HAP-1 (cell line): ENCODE results near the gene ZNF236.
A peak's percentile ranks its signal among the peaks of the same experiment; 100 is the strongest.

ENCODE experiments used
- DNase-seq, 2 experiments: peaks; one replicate each; pipeline ENCODE4 v3.0.0-alpha.2; 2016 to 2020; ENCODE audit warnings: low spot score in 2 of 2
- H3K27me3 ChIP-seq: fragments of 250-450 bp; sonication (Bioruptor Pico); 2 replicates; pipeline ENCODE4 v1.5.1; 2020; ENCODE audit warnings: low read depth, mild to moderate bottlenecking, moderate library complexity
- H3K36me3 ChIP-seq: fragments of 250-450 bp; sonication (Bioruptor Pico); replicated peaks from 2 replicates; pipeline ENCODE4 v1.5.1; 2020; ENCODE audit warnings: mild to moderate bottlenecking
- H3K4me1 ChIP-seq: fragments of 250-450 bp; sonication (Bioruptor Pico); 2 replicates; pipeline ENCODE4 v1.5.1; 2020; ENCODE audit warnings: mild to moderate bottlenecking
- H3K4me3 ChIP-seq: fragments of 250-450 bp; sonication (Bioruptor Pico); 2 replicates; pipeline ENCODE4 v1.5.1; 2020; ENCODE audit warnings: mild to moderate bottlenecking, moderate library complexity
- H3K9me3 ChIP-seq: fragments of 250-450 bp; sonication (Bioruptor Pico); 2 replicates; pipeline ENCODE4 v1.5.1; 2020; ENCODE audit warnings: mild to moderate bottlenecking, moderate library complexity
- in situ Hi-C: fragments of 300-500 bp; cut with MboI; formaldehyde crosslinking; loops from 3 replicates; pipeline ENCODE4 v1.14.3; 2020; ENCODE audit warnings: low sequenced_read_pairs, inconsistent platforms, mixed read lengths

The ZNF236 gene

GRCh38 chr18:76857476-76857875 is 35.1 kb downstream of the ZNF236 start:
- Histone ChIP-seq H3K9me3 (no peaks in the 10 kb centered on the region), H3K4me3 (no peak overlapping the region), H3K36me3 (0 out of 2 replicates have a peak, but pooled peaks cover 3% of the 10 kb centered on the region), H3K27me3 (no peaks in the 10 kb centered on the region), H3K4me1 (no peaks in the 10 kb centered on the region)
- no peak for DNase-seq
- in situ Hi-C loops, result no loop called here

GRCh38 chr18:76859474-76860339 is 37.4 kb downstream of the ZNF236 start:
- no peak for DNase-seq
- Histone ChIP-seq H3K4me3 (no peak overlapping the region), H3K27me3 (no peaks in the 10 kb centered on the region), H3K36me3 (0 out of 2 replicates have a peak, but pooled peaks cover 8% of the 10 kb centered on the region), H3K9me3 (no peaks in the 10 kb centered on the region), H3K4me1 (no peaks in the 10 kb centered on the region)
- in situ Hi-C loops, result no loop called here

- Histone ChIP-seq H3K36me3 (0 out of 2 replicates have a peak, but pooled peaks cover 8% of the 10 kb centered on the region), H3K27me3 (no peaks in the 10 kb centered on the region), H3K4me1 (no peaks in the 10 kb centered on the region), H3K4me3 (no peak overlapping the region), H3K9me3 (no peaks in the 10 kb centered on the region)
- no peak for DNase-seq
- in situ Hi-C loops, result no loop called here
Observed at GRCh38 chr18:76860411-76860810, 38.1 kb downstream of the ZNF236 start.

- H3K4me3 ChIP-seq, result no peak overlapping the region
- peaks cover 14% of the 10 kb centered on the region for H3K36me3 ChIP-seq
- DNase-seq, result no peak
- H3K27me3 ChIP-seq, result no peaks in the 10 kb centered on the region
- in situ Hi-C loops, result no loop called here
- no peaks in the 10 kb centered on the region for H3K4me1 ChIP-seq
- H3K9me3 ChIP-seq, result no peaks in the 10 kb centered on the region
Observed at GRCh38 chr18:76866666-76867065, 44.3 kb downstream of the ZNF236 start.

GRCh38 chr18:76873311-76873710 is 51.0 kb downstream of the ZNF236 start:
- Histone ChIP-seq H3K36me3 (peaks cover 17% of the 10 kb centered on the region), H3K27me3 (no peaks in the 10 kb centered on the region), H3K9me3 (no peaks in the 10 kb centered on the region), H3K4me1 (no peaks in the 10 kb centered on the region), H3K4me3 (no peak overlapping the region)
- DNase-seq, result no peak
- in situ Hi-C loops, result no loop called here

DNA sequence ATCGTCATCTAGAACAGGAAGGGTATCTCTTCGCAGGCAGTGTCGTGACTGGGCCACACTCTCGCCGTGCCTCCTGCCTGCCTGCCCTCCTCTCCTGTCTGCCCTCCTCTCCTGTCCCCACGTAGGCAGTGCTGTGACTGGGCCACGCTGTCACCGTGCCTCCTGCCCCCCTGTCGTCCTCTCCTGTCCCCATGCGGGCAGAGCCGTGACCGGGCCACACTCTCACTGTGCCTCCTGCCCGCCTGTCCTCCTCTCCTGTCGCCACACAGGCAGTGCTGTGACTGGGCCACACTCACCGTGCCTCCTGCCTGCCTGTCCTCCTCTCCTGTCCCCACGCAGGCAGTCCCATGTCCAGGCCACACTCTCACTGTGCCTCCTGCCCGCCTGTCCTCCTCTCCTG is 51.4 kb downstream of the ZNF236 start:
- no peaks in the 10 kb centered on the region for H3K9me3 ChIP-seq
- DNase-seq, result no peak
- in situ Hi-C loops, result no loop called here
- H3K4me3 ChIP-seq, result no peak overlapping the region
- no peaks in the 10 kb centered on the region for H3K27me3 ChIP-seq
- peaks cover 16% of the 10 kb centered on the region for H3K36me3 ChIP-seq
- no peaks in the 10 kb centered on the region for H3K4me1 ChIP-seq

DNA sequence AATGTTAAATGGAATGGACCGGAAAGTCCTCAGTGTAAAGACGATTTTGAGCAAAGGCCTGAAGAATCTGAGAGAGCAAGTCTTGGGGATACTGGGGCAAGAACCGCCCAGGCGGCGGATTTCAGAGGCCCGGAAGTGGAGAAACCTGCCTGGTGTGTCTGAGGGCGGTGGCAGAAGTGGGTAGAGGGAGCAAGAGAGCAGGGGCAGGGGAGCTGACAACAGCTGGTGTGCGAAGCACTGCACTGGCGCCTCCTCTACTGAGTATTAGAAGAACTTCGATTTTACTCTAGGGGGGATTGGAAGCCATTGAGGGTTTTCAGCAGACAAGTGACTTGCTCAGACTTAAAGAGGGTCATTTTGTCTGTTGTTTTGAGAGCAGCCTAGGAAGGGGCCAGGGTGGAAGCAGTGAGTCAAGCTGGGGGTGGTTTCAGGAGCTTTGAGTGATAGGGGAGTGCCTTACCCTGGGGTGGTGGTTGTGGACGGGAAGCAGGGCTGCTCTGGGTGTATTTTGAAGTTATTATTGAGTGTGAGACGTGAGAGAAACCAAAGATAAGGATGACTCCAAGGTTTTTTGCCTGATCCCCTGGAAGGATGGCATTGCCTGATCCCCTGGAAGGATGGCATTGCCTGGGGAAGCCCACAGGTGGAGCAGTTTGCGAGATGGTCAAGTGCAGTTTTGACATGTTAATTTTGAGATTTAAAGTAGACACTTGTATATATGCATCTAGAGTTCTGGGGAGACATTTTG is 52.5 kb downstream of the ZNF236 start:
- Histone ChIP-seq H3K36me3 (peaks cover 10% of the 10 kb centered on the region), H3K9me3 (no peaks in the 10 kb centered on the region), H3K27me3 (no peaks in the 10 kb centered on the region), H3K4me3 (no peak overlapping the region), H3K4me1 (no peaks in the 10 kb centered on the region)
- in situ Hi-C loops, result no loop called here
- no peak for DNase-seq

DNA sequence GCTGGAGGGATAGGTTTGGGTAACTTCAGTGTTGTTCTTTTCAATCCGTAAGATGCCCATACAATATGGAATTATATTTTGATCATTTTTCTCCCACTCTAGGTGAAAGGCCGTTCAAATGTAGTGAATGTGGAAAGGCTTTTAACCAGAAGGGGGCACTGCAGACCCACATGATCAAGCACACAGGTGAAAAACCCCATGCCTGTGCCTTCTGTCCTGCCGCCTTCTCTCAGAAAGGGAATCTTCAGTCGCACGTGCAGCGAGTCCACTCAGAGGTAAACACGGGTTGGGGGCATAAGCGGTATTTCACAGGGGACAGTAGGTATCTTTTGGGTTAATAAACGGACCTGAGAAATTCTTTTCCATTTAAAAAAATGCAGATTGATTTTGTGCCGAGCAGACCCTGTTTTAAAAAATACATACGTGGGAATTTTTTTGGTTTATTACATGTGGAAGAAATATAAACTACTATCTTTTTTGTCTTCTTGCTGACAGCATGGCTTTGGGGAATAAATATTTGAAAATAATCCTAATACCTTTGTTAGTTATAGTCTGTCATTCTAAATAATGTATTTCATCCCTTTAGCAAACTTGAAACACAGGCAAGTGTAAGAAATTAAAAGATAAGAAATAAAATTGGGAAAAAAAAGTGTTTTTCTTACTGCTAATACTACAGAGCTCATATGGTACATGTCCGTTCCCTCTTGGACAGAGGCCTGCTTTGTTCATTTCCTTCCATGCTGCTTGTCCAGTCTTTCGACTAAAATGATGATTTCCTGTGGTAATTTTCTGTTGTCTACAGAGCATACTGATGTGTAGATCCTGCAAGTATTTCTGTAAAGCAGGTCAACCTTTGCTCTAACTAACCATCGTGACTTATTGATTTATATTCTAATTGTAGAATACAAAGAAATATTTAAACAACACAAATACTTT is 53.3 kb downstream of the ZNF236 start:
- in situ Hi-C loops, result no loop called here
- peak; percentile 37 to 75 for DNase-seq

GRCh38 chr18:76878426-76878825 is 56.1 kb downstream of the ZNF236 start:
- H3K4me1 ChIP-seq, result no peaks in the 10 kb centered on the region
- H3K27me3 ChIP-seq, result no peaks in the 10 kb centered on the region
- no peaks in the 10 kb centered on the region for H3K9me3 ChIP-seq
- peaks cover 10% of the 10 kb centered on the region; the same call in 1 of the 2 replicates for H3K36me3 ChIP-seq
- in situ Hi-C loops, result no loop called here
- H3K4me3 ChIP-seq, result no peak overlapping the region
- no peak for DNase-seq

More for the DNA sequence above, 53.3 kb downstream of the ZNF236 start:
- no peaks in the 10 kb centered on the region for H3K4me1 ChIP-seq
- no peaks in the 10 kb centered on the region for H3K27me3 ChIP-seq
- peaks cover 15% of the 10 kb centered on the region for H3K36me3 ChIP-seq
- H3K4me3 ChIP-seq, result no peak overlapping the region
- H3K9me3 ChIP-seq, result no peaks in the 10 kb centered on the region

- H3K27me3 ChIP-seq, result no peaks in the 10 kb centered on the region
- no peaks in the 10 kb centered on the region for H3K9me3 ChIP-seq
- no peaks in the 10 kb centered on the region for H3K4me1 ChIP-seq
- in situ Hi-C loops, result no loop called here
- DNase-seq, result no peak
- H3K36me3 ChIP-seq, result peaks cover 10% of the 10 kb centered on the region; the same call in 1 of the 2 replicates
- H3K4me3 ChIP-seq, result no peak overlapping the region
Observed at GRCh38 chr18:76880026-76880425, 57.7 kb downstream of the ZNF236 start.

- DNase-seq, result no peak
- H3K27me3 ChIP-seq, result no peaks in the 10 kb centered on the region
- no peaks in the 10 kb centered on the region for H3K9me3 ChIP-seq
- no peaks in the 10 kb centered on the region for H3K4me1 ChIP-seq
- H3K36me3 ChIP-seq, result peaks cover 10% of the 10 kb centered on the region; the same call in 1 of the 2 replicates
- in situ Hi-C loops, result no loop called here
- no peak overlapping the region for H3K4me3 ChIP-seq
Observed at GRCh38 chr18:76881744-76882143, 59.4 kb downstream of the ZNF236 start.

DNA sequence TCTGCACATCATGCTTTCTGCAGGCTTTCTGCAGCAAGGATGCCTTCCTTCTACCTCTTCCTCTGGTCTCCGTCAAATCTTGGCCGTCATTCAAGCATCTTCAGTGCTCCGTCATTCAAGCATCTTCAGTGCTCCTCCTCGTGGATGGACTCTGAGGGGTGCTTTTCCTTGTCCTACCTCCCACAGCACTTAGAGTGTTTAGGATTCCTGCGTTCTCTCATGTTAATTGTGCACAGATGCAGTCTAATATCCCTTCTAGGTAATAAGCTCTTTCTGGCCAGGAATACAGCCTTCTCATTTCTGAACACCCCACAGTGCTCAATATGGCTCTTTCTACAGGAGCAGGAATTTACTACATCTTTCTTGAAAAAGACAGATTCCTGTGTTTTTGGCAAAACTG is 59.8 kb downstream of the ZNF236 start:
- H3K4me3 ChIP-seq, result no peak overlapping the region
- H3K36me3 ChIP-seq, result peaks cover 10% of the 10 kb centered on the region; the same call in 1 of the 2 replicates
- no peaks in the 10 kb centered on the region for H3K27me3 ChIP-seq
- no peaks in the 10 kb centered on the region for H3K4me1 ChIP-seq
- in situ Hi-C loops, result no loop called here
- DNase-seq, result no peak
- no peaks in the 10 kb centered on the region for H3K9me3 ChIP-seq

DNA sequence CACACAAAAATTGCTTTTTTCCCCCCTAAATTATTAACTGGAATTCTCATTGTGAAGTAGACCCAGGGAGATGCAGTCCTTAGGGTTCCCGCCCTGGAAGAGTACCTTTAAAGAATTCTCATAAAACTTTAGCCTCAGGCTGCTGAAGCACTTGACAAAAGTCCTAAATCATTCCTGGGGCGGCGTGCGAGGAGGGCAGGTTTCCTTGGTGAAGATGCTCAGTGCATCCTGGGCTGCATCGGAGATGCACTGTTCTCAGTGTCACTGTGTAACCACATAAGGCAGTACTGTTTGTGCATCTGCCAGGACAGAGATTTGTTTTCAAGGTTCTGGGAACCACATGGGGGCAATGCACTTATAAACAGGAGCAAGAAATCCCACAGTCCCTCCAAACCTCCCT is 62.6 kb downstream of the ZNF236 start:
- Histone ChIP-seq H3K36me3 (peaks cover 10% of the 10 kb centered on the region), H3K4me1 (no peaks in the 10 kb centered on the region), H3K27me3 (no peaks in the 10 kb centered on the region), H3K9me3 (no peaks in the 10 kb centered on the region), H3K4me3 (no peak overlapping the region)
- DNase-seq, result no peak
- in situ Hi-C loops, result no loop called here
